Uterus (tissue), 2 donors: ENCODE results near the gene CCNB2.

ENCODE experiments used
- POLR2A ChIP-seq, 2 donors: fragments of 450-650 bp; IDR thresholded peaks; one replicate each; pipeline ENCODE4 v1.6.1; 2016; ENCODE audit warnings: antibody characterized with exemption in 2 of 2, mild to moderate bottlenecking in 1 of 2, moderate library complexity in 1 of 2
- TF ChIP-seq, protein P1 (sequence below), 4 experiments: fragments of 200-600 bp in 2 of 4; fragments of 450-650 bp in 2 of 4; sonication (generic) in 2 of 4; IDR thresholded peaks; one replicate each; pipeline ENCODE4 v1.5.1; 2016 to 2019; ENCODE audit warnings: antibody characterized with exemption in 4 of 4, mild to moderate bottlenecking in 2 of 4, moderate library complexity in 1 of 4

DNA sequence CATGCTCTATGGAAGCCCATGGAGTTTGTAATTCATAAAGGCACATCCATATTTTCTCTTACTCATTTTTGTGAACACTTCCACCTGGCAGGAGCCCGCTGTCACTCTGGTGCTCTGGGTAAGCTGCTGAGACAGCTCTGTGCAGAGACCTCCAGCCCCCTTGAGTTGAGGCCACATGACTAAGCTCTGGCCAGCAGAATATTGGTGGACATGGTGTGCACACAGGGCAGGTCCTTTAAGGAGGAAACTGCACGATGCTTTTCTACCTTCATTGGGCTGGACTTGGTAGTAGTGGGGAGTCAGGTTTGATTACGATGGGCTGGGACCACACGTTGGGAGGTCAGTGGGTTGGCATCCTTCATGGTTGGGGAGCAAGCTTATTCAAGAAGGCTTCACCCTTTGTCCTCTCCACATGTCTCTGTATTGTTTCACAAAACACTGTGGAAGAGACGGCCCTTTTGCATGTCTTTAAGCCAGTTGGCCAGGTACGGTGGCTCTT lies 29.0 kb downstream of the CCNB2 start:
- no peak for TF ChIP-seq POLR2A (IDR thresholded peaks at IDR 0.05)
- TF ChIP-seq, protein P1, sequence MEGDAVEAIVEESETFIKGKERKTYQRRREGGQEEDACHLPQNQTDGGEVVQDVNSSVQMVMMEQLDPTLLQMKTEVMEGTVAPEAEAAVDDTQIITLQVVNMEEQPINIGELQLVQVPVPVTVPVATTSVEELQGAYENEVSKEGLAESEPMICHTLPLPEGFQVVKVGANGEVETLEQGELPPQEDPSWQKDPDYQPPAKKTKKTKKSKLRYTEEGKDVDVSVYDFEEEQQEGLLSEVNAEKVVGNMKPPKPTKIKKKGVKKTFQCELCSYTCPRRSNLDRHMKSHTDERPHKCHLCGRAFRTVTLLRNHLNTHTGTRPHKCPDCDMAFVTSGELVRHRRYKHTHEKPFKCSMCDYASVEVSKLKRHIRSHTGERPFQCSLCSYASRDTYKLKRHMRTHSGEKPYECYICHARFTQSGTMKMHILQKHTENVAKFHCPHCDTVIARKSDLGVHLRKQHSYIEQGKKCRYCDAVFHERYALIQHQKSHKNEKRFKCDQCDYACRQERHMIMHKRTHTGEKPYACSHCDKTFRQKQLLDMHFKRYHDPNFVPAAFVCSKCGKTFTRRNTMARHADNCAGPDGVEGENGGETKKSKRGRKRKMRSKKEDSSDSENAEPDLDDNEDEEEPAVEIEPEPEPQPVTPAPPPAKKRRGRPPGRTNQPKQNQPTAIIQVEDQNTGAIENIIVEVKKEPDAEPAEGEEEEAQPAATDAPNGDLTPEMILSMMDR (IDR thresholded peaks at IDR 0.05): no peak
